ENCODE results near the gene MAEA.

DNA sequence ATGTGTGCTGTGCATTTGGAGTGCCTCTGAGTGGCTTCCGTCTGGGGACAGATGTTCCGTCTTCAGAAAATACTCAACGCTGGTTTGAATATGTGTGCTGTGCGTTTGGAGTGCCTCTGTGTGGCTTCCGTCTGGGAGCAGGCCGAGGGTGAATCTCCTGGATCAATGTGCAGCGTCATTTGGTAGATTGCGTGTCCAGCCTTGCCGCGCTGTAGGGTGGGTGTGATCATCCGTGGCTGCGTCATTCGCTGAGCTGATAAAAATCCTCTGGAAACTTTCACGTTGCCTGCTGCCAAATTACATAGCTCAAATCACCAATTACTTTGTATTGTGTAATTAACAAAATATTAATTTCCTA lies 69.4 kb downstream of the MAEA start:
- no peak for TF ChIP-seq ZNF565 (CRISPR knock-in tag; conservative IDR thresholded peaks at IDR 0.05; ENCODE audit: low read depth)
- TF ChIP-seq ARNTL (CRISPR knock-in tag; IDR thresholded peaks at IDR 0.05; ENCODE audit: borderline replicate concordance, low read depth), result no peak
- no peak for TF ChIP-seq ZC3H10 (CRISPR knock-in tag; IDR thresholded peaks at IDR 0.05)
- TF ChIP-seq ISL1 (CRISPR knock-in tag; IDR thresholded peaks at IDR 0.05), result no peak
- TF ChIP-seq OSR1 (CRISPR knock-in tag; IDR thresholded peaks at IDR 0.05), result no peak
- no peak for TF ChIP-seq PATZ1 (CRISPR knock-in tag; IDR thresholded peaks at IDR 0.05; ENCODE audit: borderline replicate concordance)
- TF ChIP-seq, protein P1, sequence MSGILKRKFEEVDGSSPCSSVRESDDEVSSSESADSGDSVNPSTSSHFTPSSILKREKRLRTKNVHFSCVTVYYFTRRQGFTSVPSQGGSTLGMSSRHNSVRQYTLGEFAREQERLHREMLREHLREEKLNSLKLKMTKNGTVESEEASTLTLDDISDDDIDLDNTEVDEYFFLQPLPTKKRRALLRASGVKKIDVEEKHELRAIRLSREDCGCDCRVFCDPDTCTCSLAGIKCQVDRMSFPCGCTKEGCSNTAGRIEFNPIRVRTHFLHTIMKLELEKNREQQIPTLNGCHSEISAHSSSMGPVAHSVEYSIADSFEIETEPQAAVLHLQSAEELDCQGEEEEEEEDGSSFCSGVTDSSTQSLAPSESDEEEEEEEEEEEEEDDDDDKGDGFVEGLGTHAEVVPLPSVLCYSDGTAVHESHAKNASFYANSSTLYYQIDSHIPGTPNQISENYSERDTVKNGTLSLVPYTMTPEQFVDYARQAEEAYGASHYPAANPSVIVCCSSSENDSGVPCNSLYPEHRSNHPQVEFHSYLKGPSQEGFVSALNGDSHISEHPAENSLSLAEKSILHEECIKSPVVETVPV (CRISPR knock-in tag; IDR thresholded peaks at IDR 0.05), result no peak
- no peak for TF ChIP-seq BACH2 (CRISPR knock-in tag; IDR thresholded peaks at IDR 0.05; ENCODE audit: borderline replicate concordance)
- TF ChIP-seq PPARA (CRISPR knock-in tag; IDR thresholded peaks at IDR 0.05; ENCODE audit: borderline replicate concordance), result no peak
- TF ChIP-seq, protein P2, sequence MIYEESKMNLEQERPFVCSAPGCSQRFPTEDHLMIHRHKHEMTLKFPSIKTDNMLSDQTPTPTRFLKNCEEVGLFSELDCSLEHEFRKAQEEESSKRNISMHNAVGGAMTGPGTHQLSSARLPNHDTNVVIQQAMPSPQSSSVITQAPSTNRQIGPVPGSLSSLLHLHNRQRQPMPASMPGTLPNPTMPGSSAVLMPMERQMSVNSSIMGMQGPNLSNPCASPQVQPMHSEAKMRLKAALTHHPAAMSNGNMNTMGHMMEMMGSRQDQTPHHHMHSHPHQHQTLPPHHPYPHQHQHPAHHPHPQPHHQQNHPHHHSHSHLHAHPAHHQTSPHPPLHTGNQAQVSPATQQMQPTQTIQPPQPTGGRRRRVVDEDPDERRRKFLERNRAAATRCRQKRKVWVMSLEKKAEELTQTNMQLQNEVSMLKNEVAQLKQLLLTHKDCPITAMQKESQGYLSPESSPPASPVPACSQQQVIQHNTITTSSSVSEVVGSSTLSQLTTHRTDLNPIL (CRISPR knock-in tag; IDR thresholded peaks at IDR 0.05; ENCODE audit: low read depth), result no peak
- TF ChIP-seq TCF4 (CRISPR knock-in tag; IDR thresholded peaks at IDR 0.05; ENCODE audit: borderline replicate concordance), result no peak
- TF ChIP-seq RARB (CRISPR knock-in tag; IDR thresholded peaks at IDR 0.05), result no peak

Data from SK-N-SH treated with all-trans-retinoic acid at 6 μM for 48 hours (cell line).